Left forelimb (tissue), 1 donor: ENCODE results near the gene ZNF217.
A peak's percentile ranks its signal among the peaks of the same experiment; 100 is the strongest.
"Not testable (repeated sequence)": the region's sequence is repeated elsewhere in the genome, so short reads cannot be mapped to it uniquely, and the experiment has no call there.

Experiments used
- DNase-seq: peaks from one replicate; pipeline ENCODE4 v3.0.0-alpha.2; 2018; ENCODE audit warnings: low spot score

ZNF217 gene

GRCh38 chr20:53621482-53622246 is 28.0 kb upstream of the ZNF217 start:
- DNase-seq = peak; percentile 73

- DNase-seq = not testable (repeated sequence)
Measured at GRCh38 chr20:53618490-53619000, 24.9 kb upstream of the ZNF217 start.

GRCh38 chr20:53617791-53618489 is 24.3 kb upstream of the ZNF217 start:
- DNase-seq = no peak

- DNase-seq = not testable (repeated sequence)
Measured at GRCh38 chr20:53616489-53616888, 22.9 kb upstream of the ZNF217 start.

GRCh38 chr20:53613748-53614147 is 20.1 kb upstream of the ZNF217 start:
- no peak for DNase-seq

GRCh38 chr20:53612289-53612688 is 18.6 kb upstream of the ZNF217 start:
- DNase-seq = not testable (repeated sequence)

GRCh38 chr20:53611449-53611894 is 17.8 kb upstream of the ZNF217 start:
- no peak for DNase-seq

GRCh38 chr20:53609491-53610445 is 16.1 kb upstream of the ZNF217 start:
- no peak for DNase-seq

GRCh38 chr20:53608456-53609452 is 15.1 kb upstream of the ZNF217 start:
- DNase-seq = no peak

GRCh38 chr20:53608071-53608455 is 14.4 kb upstream of the ZNF217 start:
- DNase-seq = no peak

GRCh38 chr20:53606364-53606985 is 12.8 kb upstream of the ZNF217 start:
- DNase-seq = no peak

- DNase-seq = not testable (repeated sequence)
Measured at GRCh38 chr20:53605401-53605800, 11.8 kb upstream of the ZNF217 start.

GRCh38 chr20:53604846-53605245 is 11.2 kb upstream of the ZNF217 start:
- not testable (repeated sequence) for DNase-seq

- no peak for DNase-seq
Measured at GRCh38 chr20:53602661-53603060, 9.0 kb upstream of the ZNF217 start.

GRCh38 chr20:53599910-53600632 is 6.4 kb upstream of the ZNF217 start:
- no peak for DNase-seq

- no peak for DNase-seq
Measured at GRCh38 chr20:53599378-53599777, 5.7 kb upstream of the ZNF217 start.

- DNase-seq = no peak
Measured at GRCh38 chr20:53599044-53599362, 5.4 kb upstream of the ZNF217 start.

- no peak for DNase-seq
Measured at GRCh38 chr20:53598140-53599043, 4.8 kb upstream of the ZNF217 start.
